ENCODE results near the gene ZC3H7A.

ZC3H7A gene

DNA sequence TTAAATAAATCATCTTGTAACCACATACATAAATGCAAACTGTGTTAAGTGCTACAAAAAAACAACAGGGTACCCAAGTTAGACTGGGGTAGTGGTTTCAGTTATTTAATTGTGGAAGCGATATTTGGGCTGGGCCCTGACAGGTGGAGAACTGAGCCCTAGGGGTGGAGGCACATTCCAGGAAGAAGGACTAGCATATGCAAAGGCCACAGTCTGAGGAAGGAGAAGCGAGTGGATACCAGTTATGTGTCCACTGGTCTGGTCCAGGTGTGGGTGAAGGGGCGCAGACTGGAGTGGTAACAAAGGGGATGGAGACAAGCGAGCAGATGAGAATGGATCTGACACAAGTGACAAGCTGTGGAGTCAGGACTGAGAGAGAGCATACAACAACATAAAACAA is 77.3 kb downstream of the ZC3H7A start:
- in situ Hi-C loops (cut with HindIII; ENCODE audit: low pct_ligation_motif_present, low pct_unique_long_range_greater_than_20kb, low sequenced_read_pairs), result no loop called here
- no peak for DNase-seq

DNA sequence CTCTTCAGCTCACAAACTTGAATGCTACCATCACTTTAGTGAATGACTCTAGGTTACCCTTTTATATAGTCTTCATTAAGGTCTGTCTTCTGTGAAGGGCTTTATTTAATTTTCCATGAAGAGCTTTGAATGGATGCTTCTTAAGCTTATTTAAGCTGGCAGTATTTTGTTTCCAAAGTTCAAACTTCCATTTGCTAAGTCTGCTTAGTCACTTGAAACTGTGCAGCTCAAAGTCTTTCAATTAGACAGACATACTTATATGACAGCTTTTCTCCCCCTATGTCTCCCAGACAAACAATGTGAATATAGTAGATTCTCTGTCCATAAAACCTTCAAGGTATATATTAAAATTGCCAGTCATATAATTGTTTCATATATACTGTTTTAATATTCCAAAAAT is 77.9 kb downstream of the ZC3H7A start:
- no peak for DNase-seq
- in situ Hi-C loops (cut with HindIII; ENCODE audit: low pct_ligation_motif_present, low pct_unique_long_range_greater_than_20kb, low sequenced_read_pairs), result no loop called here

DNA sequence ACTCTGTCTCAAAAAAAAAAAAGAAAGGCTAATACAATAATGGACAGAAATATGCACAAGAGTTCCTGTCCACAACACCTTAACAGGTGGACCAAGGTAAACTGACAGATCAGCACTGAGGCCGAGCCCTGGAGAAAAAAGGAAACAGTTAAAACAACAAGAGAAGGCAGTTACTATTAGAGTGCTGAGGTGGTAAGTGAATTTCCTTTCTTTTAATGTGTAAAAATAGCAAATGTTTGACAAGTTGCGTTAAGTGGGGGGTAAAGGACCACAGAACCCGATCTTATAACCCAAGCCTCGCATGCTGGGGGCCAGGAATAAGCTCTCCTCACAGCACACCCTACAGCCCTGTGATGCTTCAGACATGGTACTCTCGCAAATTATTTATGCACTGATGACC is 79.2 kb downstream of the ZC3H7A start:
- DNase-seq, result no peak
- in situ Hi-C loops (cut with HindIII; ENCODE audit: low pct_ligation_motif_present, low pct_unique_long_range_greater_than_20kb, low sequenced_read_pairs), result no loop called here

DNA sequence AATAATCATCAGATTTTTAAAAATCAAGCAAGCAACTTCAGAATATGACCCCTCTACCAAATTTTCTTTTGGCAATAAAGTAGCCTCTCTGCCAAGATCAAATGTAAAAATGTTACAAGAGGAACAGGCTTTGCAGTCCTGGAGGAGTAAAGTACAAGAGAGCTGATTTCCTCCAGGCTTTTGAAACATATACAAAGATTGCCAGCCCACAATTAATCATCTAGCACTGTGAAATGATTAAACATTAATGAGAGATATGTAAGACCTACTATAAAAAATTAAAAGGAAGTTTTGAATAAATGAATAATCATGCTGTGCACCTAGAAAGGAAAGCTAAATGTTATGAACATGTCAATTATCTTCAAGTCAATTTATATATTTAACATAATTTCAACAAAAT is 80.7 kb downstream of the ZC3H7A start:
- DNase-seq, result no peak
- in situ Hi-C loops (cut with HindIII; ENCODE audit: low pct_ligation_motif_present, low pct_unique_long_range_greater_than_20kb, low sequenced_read_pairs), result no loop called here

DNA sequence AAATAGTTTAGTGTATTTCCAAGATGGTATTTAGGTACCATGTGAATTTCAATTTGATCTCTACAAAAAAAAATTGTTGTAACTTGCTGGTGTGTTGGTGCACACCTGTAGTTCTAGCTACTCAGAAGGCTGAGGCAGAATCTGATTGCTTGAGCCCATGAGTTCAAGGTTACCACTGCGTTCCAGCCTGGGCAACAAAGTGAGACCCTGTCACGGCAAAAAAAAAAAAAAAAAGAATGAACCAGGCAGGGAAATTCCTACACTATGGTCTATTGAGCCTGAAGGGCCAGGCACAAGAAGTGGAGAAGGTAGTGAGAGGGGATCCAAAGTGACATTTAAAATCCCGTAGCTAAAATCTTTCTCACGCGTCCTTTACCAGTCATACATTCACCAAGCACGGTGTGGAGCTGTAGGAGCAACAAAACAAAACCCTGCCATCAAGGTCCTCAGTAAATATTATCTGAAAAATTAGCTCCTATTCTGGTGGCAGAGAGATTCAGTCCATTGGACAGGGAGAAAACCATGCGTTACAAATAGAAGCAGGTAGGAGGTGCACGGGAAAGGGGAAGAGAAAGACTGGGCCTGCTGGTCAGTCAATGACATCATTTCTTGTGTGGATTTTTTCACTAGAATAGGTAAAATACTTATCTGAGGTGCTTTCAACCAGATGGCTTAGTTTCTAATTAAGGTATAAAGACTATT is 81.7 kb downstream of the ZC3H7A start:
- in situ Hi-C loops (cut with HindIII; ENCODE audit: low pct_ligation_motif_present, low pct_unique_long_range_greater_than_20kb, low sequenced_read_pairs), result no loop called here
- DNase-seq, result no peak

DNA sequence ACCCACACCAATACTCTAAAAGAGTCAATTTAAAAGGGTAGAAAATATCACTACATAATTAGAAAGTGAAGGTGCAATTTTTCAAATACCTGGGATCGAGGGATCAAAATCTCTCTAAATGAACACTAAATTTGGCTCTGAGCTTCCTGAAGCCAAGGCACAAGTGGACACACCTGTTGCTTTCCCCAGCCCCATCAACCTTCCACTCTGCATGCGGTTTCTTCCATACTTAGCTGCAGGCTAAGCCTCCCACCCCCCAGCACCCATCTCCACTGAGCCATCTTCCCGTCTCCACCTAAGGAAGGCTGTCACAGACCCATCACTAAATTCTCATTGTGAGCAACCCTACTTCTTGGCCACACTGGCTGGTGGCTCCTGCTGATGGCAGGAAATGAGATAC is 84.9 kb downstream of the ZC3H7A start:
- no peak for DNase-seq
- in situ Hi-C loops (cut with HindIII; ENCODE audit: low pct_ligation_motif_present, low pct_unique_long_range_greater_than_20kb, low sequenced_read_pairs), result no loop called here

DNA sequence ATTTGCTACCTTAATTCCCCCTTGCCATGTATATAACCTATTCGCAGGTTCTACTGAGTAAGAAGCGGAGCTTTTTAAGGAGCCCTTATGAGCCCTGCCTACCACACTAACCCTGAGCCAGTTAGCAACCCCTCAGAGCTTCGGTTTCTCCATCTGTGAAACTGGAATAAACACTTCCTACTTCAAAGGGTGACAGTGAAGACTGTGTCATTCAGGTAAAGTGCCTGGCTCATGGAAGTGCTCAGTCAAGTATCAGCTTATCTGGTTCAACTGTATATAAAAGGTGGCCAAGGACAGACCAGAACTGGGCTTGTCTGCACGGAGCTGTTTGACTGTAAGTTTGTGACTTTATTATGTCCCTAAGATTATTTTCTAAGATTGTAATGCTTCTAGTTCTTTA is 85.4 kb downstream of the ZC3H7A start:
- no peak for DNase-seq
- in situ Hi-C loops (cut with HindIII; ENCODE audit: low pct_ligation_motif_present, low pct_unique_long_range_greater_than_20kb, low sequenced_read_pairs), result no loop called here

DNA sequence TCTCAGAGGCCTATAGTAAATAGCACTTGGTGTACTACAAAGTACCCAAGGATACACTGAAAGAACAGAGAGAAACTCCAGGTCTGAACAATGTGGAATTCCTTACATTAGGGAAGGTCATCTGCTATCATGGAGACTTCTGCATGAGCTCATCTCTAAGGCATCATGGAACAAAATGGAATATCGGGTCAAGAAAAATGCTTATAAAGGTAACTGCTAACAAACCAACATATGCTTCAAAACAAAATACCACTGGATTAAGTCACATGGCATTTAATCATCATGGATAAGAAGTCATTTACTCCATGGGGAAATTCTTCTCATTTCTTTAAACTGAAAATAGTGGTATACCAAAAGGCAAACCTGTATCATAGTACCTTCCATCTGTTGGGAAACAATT is 88.6 kb downstream of the ZC3H7A start:
- no peak for DNase-seq
- in situ Hi-C loops (cut with HindIII; ENCODE audit: low pct_ligation_motif_present, low pct_unique_long_range_greater_than_20kb, low sequenced_read_pairs), result no loop called here

DNA sequence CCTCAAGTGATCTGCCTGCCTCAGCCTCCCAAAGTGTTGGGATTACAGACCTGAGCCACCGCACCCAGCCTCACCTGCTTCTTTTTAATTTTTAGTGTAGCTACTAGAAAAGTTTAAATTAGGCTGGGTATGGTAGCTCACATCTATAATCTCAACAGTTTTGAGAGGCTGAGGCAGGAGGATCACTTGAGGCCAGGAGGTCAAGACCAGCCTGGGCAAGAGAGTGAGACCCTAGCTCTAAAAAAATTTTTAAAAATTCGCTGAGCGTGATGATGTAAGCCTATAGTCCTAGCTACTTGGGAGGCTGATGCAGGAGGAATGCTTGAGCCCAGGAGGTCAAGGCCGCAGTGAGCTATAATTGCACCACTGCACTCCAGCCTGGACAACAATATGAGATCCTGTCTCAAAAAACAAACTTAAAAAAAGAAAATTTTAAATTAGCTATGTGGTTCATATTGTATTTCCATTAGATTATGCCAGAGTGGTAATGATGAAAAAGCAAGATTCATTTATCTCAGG is 89.3 kb downstream of the ZC3H7A start:
- DNase-seq, result no peak
- in situ Hi-C loops (cut with HindIII; ENCODE audit: low pct_ligation_motif_present, low pct_unique_long_range_greater_than_20kb, low sequenced_read_pairs), result no loop called here

DNA sequence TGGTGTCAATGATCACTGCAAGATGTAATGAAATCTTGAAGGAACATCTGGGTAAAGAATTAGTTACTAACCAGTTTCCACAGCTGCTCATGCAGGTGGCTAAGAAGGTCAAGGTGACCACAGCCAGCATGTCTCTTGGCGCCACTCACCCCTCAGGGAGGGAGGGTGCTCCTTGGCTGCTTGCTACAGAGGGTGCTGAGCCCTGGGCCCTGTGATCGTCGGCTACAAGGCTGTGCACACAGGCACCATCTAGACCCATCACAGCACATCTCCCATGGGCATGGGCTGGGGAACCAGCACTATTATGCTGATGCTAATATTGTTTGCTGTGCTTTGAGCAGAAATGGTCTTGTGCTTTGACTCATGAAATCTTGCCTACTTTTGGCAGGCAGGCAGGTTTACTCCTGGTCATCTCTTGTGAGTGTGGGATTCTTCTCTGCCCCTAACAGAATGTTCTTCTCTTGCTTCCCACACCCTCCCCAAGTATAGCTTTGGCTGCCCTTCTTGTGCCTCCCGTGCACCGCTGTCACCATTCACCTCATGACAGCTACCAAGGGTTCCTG is 90.8 kb downstream of the ZC3H7A start:
- DNase-seq, result no peak
- in situ Hi-C loops (cut with HindIII; ENCODE audit: low pct_ligation_motif_present, low pct_unique_long_range_greater_than_20kb, low sequenced_read_pairs), result no loop called here

DNA sequence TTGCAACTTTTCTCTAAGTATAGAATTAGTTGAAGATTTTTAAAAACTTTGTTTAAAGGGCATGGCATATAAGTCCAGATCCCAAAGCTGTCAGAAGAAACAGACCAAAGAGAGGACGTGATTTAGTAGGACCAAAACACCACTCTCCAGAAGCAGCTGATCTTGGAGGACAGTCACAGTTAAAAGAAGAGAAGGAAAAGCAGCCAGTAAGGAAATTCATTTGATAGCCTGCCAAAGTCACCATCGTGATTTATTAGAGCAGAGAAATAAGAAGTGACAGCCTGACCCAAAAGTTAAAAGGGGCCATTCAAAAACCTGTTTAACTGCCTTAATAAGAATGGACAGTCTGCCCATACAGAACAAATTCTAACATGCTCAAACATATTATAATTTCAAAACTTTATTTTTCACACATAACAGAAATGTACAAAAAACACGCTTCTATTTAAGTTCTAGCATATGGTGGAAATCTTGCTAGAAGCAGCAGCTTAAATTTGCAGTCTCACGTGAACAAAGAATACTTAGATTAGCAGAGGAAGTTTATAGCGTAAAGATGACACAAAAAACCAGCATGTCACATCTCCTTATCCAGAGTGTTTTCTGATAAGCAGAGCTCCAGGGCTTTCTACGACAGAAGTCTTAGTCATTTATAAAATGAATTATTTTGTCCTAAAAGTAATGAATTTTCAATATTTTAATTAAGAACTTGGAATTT is 91.6 kb downstream of the ZC3H7A start:
- no peak for DNase-seq
- in situ Hi-C loops (cut with HindIII; ENCODE audit: low pct_ligation_motif_present, low pct_unique_long_range_greater_than_20kb, low sequenced_read_pairs), result no loop called here
